Left ventricle myocardium superior (tissue), 1 donor: ENCODE results near the gene CHODL. TPM values are rescaled to one million over a fixed set of nuclear protein-coding genes. Genes with fewer than 3 reads are reported as not detected.
A peak's percentile ranks its signal among the peaks of the same experiment; 100 is the strongest.

Experiments
- ATAC-seq: fragments of 200-7000 bp; cut with Tn5 transposase; one replicate; pipeline ENCODE4 v1.9.1; 2020; ENCODE audit warnings: mild to moderate bottlenecking, moderate library complexity
- DNase-seq: peaks from one replicate; pipeline ENCODE4 v3.0.0-alpha.2; 2020
- intact Hi-C: fragments of 100-400 bp; cut with micrococcal nuclease; formaldehyde crosslinking; loops from one replicate; pipeline ENCODE4 v1.11.0; 2022
- long read RNA-seq: library from polyadenylated mRNA; unstranded; transcript quantifications from one replicate; pipeline ENCODE4 v2.0.0, GENCODE V29; 2021
- total RNA-seq: library from RNA; stranded (reverse); fragmentation: NEBNext Ultra II Directional; extraction: Animal tissue kit (Norgen Biotek cat#: 25700); gene quantifications from one replicate; pipeline ENCODE4 v1.2.1, GENCODE V29; 2021
- donor health status: DM: no; HTN: yes; CAD: no; lungs with severe emphysema.

CHODL gene, protein sequence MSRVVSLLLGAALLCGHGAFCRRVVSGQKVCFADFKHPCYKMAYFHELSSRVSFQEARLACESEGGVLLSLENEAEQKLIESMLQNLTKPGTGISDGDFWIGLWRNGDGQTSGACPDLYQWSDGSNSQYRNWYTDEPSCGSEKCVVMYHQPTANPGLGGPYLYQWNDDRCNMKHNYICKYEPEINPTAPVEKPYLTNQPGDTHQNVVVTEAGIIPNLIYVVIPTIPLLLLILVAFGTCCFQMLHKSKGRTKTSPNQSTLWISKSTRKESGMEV
- total RNA-seq: 0.20 TPM
- long read RNA-seq: 0 reads

DNA sequence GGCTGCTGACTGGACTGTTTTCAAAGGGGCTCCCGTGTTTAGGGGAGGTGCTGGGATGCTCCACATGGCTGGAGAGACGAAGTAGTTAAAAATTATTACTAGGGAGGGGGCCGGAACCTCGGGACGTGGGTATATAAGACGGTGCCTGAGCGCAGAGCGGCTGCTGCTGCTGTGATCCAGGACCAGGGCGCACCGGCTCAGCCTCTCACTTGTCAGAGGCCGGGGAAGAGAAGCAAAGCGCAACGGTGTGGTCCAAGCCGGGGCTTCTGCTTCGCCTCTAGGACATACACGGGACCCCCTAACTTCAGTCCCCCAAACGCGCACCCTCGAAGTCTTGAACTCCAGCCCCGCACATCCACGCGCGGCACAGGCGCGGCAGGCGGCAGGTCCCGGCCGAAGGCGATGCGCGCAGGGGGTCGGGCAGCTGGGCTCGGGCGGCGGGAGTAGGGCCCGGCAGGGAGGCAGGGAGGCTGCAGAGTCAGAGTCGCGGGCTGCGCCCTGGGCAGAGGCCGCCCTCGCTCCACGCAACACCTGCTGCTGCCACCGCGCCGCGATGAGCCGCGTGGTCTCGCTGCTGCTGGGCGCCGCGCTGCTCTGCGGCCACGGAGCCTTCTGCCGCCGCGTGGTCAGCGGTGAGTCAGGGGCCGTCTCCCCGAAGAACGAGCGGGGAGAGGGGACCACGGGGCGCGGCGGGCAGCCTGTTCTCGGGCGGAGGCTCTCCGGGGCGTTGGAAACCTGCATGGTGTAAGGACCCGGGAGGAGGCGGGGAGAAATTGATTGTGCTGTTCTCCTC is at the start of gene CHODL:
CHODL (plus strand) TSS at position 163 of the 793 bp plus-strand sequence; CDS start at position 554, 391 bp downstream.
- intact Hi-C loops: no loop called here
- DNase-seq (peak; percentile 34), ATAC-seq (peak; percentile 12)

DNA sequence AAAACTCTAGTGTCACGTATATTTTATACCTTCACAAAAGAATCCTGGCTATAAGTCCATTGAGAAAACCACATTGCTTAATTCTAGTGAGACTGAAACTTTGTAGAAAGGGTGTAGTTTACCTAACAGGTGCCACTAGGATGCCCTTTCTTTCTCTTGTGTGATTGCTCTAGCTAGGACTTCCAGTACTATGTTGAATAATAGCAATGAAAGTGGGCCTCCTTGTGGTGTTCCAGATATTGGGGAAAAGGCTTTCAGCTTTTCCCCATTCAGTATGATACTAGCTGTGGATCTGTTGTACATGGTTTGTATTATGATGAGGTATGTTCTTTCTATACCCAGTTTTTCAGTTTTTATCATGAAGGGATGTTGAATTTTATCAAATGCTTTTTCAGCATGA is 39.7 kb upstream of the CHODL start:
- intact Hi-C loops: no loop called here
- ATAC-seq: no peak
- DNase-seq: no peak

DNA sequence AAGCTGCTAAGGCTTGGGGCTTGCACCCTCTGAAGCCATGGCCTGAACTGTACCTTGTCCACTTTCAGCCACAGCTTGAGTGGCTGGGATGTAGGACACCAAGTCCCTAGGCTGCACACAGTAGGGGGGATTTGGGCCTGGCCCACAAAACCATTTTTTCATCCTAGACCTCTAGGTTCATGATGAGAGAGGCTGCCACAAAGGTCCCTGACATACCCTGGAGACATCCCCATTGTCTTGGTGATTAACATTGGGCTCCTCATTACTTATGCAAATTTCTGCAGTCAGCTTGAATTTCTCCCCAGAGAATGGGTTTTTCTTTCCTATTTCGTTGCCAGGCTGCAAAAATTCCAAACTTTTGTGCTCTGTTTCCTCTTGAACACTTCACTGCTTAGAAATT is 26.3 kb upstream of the CHODL start:
- intact Hi-C loops: no loop called here
- no peak for ATAC-seq
- DNase-seq: no peak

DNA sequence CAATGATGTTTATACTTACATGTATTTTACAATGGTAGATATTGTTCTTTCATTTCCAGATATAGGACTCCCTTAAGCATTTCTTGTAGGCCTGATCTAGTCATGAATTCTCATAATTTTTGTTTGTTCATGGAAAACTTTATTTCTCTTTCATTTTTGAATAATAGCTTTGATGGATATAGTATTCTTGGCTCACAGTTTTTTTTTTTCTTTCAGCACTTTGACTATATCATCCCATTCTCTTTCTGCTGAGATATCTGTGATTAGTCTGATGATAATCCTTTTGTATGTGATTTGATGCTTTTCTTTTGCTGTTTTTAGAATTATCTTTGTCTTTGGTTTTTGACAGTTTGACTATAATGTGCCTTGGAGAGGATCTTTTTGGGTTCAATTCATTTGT is 24.1 kb upstream of the CHODL start:
- DNase-seq (no peak), ATAC-seq (no peak)
- intact Hi-C loops: no loop called here

DNA sequence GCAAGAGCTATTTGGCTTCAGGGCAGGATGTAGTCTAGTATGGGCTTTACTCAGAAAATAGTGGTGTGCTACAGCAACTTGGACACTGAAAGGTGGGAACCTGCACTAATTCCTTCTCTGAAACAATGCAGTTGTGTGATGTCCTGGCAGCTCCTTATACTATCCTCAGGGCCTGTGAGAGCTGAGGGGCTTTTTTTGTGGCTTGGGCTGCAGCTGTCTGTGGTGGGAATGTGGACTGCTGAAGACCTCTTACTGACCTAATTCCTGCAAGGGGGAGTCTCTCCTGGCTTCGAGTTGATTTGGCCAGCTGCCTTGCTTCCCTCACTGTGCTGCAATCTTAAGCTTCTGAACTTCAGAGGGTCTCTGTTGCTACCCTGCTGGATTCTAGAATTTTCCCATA is 22.3 kb upstream of the CHODL start:
- ATAC-seq (no peak), DNase-seq (no peak)
- intact Hi-C loops: no loop called here

DNA sequence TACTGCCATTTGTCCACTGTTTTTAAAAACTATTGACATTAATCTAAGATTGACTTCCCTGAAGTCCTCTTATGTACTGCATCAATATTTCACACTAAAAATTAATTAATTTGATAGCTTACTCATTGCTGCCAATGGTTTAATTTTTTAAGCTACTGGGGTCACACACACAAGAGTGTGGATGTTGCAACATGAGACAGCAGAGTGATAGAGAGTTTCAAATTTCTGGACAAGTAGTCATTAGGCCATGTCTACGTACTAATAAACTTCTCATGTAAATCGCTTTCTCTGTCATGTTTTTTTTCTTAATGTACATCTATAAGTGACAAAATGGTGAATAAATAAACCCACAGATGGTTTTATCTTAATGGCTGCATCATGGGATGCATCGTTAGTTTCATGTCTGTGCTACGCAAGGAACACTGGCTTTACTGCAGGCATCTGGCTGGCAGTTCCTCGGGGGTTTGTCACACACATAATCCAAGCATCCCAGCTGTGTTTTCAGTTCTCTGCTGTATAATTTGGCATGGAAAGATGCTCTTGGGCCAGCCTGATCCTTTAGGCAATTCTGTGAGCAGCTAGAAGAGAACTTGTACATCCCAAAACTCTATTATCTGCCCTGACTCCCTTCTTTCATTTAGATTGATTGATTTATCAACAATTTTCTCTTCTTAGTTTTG is 16.4 kb upstream of the CHODL start:
- ATAC-seq: peak; percentile 60
- intact Hi-C loops: no loop called here

DNA sequence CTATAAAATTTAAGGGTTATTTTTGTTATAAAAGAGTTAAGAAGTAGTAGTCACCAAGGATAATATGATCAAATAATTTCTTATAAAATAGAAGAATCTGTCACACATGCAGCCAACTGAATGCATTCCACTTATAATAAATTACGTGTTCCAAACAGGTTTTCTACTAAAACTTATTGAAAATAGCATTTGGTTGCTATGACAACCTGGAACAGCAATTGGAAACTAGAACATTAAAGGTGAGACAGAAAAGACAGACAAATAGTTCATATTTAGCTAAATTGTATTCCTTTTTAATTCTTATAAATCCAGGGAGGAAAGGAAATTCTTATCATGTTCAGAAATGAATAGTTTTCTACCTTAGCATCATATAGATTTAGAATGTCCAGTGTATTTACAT is 9.1 kb upstream of the CHODL start:
- no peak for ATAC-seq
- DNase-seq: no peak
- intact Hi-C loops: no loop called here

More for the DNA sequence above, 16.4 kb upstream of the CHODL start:
- peak; percentile 31 for DNase-seq

DNA sequence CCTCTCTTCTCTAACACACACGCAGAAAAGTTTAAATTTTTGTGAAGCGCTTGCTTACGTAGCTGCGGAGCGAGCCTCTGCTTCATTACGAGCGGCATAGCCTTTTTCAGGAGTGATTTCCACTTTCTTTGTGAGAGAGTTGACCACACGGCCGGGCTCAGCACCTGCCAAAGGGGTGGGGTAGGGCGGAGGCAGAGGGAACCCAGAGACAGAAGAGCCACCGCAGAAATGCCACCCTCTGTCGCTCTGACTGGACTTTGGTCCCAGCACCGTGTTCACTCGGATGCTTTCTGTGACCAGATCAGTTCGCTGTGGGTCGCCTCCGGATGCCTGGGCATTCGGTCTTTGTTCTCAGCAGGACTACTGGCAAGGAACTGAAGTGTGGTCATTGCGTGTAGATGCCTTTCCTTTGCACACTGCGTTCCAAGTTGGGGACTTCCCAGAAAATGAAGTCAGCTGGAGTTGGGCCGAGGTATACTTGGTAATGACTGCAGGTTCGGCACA is 883 bp downstream of the CHODL start:
- ATAC-seq (peak; percentile 18), DNase-seq (peak; percentile 22)
- intact Hi-C loops: no loop called here

DNA sequence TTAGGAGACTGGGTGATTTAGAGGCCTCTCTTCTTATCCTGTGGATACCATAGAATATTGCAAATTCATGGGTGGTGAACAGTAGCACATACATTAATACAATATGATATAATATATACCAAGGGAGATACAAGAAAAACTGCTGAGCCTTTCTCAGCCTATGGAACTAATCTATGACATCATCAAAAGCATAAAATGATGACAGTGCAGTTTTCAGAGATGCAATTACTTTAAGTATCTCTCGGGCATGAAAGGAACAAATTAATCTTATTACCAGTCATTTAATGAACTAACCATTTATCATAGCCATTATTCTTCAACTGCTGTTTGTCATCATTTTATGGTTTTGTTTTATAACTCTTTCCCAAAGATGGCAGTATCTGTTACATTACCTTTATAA is 3.5 kb downstream of the CHODL start:
- ATAC-seq (no peak), DNase-seq (no peak)
- intact Hi-C loops: no loop called here

DNA sequence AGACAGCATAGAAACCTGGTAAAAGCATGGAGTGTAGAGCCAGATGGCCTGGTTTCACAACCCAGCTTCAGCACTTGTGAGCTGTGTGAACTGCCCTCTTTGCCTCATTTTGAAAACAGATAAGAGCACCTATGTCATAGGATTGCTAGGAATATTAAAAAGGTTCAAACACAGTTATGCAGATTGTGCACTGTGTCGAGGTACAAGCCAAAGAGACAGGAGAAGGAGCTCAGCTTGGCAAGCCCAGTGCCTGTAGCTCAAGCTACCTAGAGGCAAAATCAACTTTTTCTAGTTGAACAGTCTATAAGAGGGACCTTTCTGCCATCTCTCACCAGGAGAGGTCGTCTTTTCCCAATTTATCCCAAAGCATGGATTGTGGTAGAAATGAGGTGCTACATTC is 5.0 kb downstream of the CHODL start:
- intact Hi-C loops: no loop called here
- ATAC-seq: no peak
- DNase-seq: no peak

DNA sequence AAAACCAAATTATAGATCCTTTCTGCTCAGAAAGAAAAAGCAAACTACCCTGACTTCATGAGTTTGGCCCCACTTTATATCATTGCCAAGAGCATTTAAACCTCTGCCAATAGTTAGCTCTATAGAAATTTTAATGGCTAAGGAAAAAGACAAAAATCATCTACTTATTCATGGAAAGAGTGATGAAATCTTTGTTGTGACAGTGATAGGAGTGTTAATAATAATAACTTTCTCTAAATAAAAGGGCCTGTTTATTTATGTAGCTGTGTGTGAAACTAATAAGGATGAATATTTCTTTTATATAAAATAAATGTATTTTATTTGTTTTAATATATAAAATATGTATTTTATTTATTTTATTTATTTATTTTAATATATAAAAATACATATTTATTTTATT is 6.4 kb downstream of the CHODL start:
- ATAC-seq: no peak
- intact Hi-C loops: no loop called here
- DNase-seq: no peak

DNA sequence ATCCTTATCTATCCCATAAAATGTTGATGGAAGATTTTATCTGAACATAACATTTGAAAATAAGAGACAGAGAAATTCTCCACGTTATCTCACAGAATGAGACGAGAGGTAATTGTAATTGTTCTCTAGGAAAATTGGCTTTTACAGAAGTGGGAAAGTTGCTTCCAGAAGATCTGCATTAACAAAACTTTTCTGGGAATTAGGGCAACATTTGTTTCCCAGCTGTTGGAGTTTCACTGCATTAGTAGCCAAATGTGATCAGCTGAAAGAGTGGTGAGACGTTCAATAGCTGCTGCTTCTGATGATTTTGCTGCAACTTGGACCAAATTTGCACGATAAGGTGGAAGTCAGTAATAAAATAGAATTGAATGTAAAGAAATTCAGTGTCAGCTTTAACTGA is 7.6 kb downstream of the CHODL start:
- ATAC-seq (no peak), DNase-seq (no peak)
- intact Hi-C loops: no loop called here

DNA sequence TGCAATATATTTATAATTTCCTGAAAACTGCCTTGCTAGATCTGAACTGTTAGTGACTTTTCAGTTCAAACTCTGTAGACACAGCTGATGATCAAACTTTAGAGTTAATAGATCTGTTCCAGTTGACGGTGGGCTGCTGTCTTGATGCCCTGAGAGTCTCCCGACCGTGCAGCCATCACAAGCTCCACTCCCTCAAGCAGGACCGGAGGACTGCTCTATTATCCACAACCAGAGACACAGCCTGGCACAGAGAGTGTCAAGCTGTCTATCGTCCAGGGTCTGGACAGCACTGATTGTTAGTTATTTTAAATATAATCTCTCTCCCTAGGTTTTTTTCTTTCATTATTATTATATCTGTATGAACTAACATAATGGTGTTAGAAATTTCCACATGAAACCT is 8.0 kb downstream of the CHODL start:
- intact Hi-C loops: no loop called here
- DNase-seq (no peak), ATAC-seq (peak; percentile 50)

DNA sequence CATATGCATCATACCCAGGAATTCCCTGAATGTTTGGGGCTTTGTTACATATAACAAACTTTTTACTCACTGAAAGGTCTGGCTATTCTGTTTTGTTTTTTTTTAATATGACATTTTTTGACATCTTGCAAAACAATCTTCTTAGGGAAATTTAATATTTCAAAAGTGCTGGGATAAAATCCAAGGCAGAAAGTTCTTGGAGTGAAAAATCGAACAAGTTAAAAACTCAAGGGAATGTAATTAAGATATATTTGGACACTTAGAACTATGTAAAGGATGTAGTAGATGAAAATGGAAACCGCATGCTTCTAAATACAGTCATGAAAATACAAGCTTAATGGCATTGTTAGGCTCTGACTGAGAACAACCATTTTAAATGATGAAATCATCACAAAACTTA is 8.6 kb downstream of the CHODL start:
- ATAC-seq: peak; percentile 41
- intact Hi-C loops: no loop called here
- DNase-seq: no peak

DNA sequence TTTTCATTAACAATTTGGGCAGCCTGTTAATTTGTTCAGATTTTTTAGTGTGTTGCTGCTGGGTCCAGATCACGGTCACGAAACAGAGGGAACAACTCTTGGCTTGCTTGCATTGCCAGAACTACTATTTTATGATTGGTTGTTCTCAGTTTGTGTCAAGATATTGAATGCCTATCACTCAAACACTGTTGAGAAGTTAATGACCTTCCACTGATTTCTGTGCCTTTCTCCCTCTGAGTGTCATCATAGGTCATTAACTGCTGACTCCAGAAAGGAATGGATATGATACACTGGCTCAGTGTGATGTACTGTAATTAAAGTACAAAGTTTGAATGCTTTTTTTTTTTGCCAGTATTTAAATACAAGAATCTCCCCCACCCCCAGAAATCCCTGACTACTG is 9.2 kb downstream of the CHODL start:
- DNase-seq (no peak), ATAC-seq (no peak)
- intact Hi-C loops: no loop called here

DNA sequence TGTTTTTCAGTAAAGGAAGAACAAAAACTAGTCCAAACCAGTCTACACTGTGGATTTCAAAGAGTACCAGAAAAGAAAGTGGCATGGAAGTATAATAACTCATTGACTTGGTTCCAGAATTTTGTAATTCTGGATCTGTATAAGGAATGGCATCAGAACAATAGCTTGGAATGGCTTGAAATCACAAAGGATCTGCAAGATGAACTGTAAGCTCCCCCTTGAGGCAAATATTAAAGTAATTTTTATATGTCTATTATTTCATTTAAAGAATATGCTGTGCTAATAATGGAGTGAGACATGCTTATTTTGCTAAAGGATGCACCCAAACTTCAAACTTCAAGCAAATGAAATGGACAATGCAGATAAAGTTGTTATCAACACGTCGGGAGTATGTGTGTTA is 21.3 kb downstream of the CHODL start:
- no peak for DNase-seq
- ATAC-seq: no peak
- intact Hi-C loops: no loop called here

DNA sequence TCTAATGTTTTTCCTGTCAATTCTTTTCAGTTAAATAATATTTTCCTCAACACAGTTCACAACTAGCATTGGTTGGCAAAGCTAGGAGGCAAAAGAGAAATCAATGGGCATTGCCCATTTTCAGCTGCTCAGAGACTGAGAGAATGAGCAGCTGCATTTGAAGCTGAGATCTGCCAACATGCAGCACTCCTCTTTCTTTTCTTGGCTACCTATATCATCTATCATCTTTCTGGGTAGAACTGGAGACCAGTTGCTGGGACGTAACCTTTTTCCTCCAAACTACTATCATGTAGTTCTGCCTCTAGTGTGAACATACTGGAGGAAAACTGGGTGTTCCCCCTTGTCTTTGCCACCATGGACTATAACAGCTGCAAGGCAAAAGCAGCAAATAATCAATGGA is 22.9 kb downstream of the CHODL start:
- no peak for ATAC-seq
- intact Hi-C loops: no loop called here
- DNase-seq: no peak

DNA sequence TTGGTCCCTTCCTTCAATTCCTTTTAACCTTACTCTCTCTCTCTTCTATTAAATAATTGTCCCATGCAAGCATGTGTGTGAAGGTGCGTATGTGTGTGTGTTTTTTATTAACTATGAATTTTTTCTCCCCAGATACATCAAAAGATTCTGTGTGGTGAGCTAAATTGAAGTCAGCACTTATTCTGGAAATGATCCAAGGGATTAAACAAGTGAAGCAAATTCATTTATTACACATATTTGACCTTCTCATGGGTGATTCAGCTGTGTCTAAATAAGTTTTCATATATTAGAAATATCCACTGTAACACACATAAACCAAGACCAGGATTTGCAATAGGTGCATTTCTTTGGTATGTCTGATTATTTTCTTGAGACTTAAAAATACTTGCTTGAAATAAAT is 24.3 kb downstream of the CHODL start:
- no peak for DNase-seq
- intact Hi-C loops: no loop called here
- no peak for ATAC-seq

DNA sequence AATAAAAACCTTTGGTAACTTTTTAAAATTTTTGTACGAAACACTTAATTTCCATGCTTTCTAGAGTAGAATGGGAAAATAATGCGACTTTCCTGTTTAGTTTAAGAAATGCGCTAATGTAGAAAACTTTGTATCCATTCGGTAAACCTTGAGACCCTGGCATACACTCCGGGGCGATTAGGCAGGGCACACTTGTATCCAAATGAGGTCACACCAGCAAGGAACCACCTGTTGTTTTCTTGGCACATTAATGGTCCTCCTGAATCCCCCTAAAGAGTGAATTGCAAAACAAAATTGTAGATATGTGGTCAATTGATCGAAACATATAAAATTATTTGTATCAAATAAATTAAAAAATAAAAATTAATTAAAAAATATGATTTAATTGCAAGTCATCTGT is 25.2 kb downstream of the CHODL start:
- ATAC-seq (no peak), DNase-seq (no peak)
- intact Hi-C loops: no loop called here

DNA sequence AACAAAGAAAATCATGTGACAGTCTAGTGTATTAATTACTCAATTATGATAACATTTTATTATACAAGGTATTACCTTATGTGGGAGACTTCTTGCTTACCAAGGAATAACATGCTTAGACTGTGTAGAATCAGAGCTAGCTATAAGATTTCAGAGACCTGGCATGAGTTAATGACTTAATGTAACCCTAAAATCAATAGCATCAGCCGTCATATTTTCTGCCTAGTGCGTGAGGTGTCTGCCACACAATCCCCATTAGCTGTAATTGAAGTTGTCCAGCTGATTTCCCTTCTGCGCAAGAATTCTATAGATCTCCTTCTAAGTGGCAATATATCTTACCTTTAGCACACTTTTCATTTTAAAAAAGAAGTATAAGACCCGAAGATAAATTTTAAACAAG is 28.8 kb downstream of the CHODL start:
- intact Hi-C loops: no loop called here
- ATAC-seq (no peak), DNase-seq (no peak)
